Measurements from ENCODE around the gene OR13C5.

The OR13C5 gene

GRCh38 chr9:104556830-104557634 lies 42.2 kb downstream of the OR13C5 start:
- H3K9me3 ChIP-seq (ENCODE audit: severe bottlenecking): peaks cover 3% of the 10 kb centered on the region
- no peak for DNase-seq
- no peaks in the 10 kb centered on the region for H3K27me3 ChIP-seq (ENCODE audit: insufficient read depth, low read depth, severe bottlenecking)
- H3K36me3 ChIP-seq: no peaks in the 10 kb centered on the region
- no peak for TF ChIP-seq CTCF (IDR thresholded peaks at IDR 0.05; ENCODE audit: low read depth, low read length)
- no peak overlapping the region for H3K27ac ChIP-seq
- no peak overlapping the region for H3K4me3 ChIP-seq (ENCODE audit: low read depth, low read length)

GRCh38 chr9:104555521-104555920 lies 43.7 kb downstream of the OR13C5 start:
- peaks cover 3% of the 10 kb centered on the region for H3K9me3 ChIP-seq (ENCODE audit: severe bottlenecking)
- DNase-seq: no peak
- no peak overlapping the region for H3K27ac ChIP-seq
- H3K36me3 ChIP-seq: no peaks in the 10 kb centered on the region
- no peaks in the 10 kb centered on the region for H3K27me3 ChIP-seq (ENCODE audit: insufficient read depth, low read depth, severe bottlenecking)
- no peak overlapping the region for H3K4me3 ChIP-seq (ENCODE audit: low read depth, low read length)
- TF ChIP-seq CTCF (IDR thresholded peaks at IDR 0.05; ENCODE audit: low read depth, low read length): no peak

GRCh38 chr9:104553261-104553660 lies 46.0 kb downstream of the OR13C5 start:
- no peak overlapping the region for H3K27ac ChIP-seq
- DNase-seq: no peak
- no peak for TF ChIP-seq CTCF (IDR thresholded peaks at IDR 0.05; ENCODE audit: low read depth, low read length)

More at GRCh38 chr9:104553261-104553660, 46.0 kb downstream of the OR13C5 start:
- Histone ChIP-seq H3K36me3 (no peaks in the 10 kb centered on the region), H3K4me3 (ENCODE audit: low read depth, low read length) (no peak overlapping the region), H3K9me3 (ENCODE audit: severe bottlenecking) (no peaks in the 10 kb centered on the region), H3K27me3 (ENCODE audit: insufficient read depth, low read depth, severe bottlenecking) (no peaks in the 10 kb centered on the region)
